Transverse colon (tissue), 4 donors: ENCODE measurements around the gene GNG5. TPM values are rescaled to one million over a fixed set of nuclear protein-coding genes. Genes with fewer than 3 reads are reported as not detected.

Source experiments
- DNase-seq: peaks from one replicate; pipeline ENCODE4 v3.0.0-alpha.2; 2019
- H3K27ac ChIP-seq, 4 donors: fragments of 200-600 bp; sonication (generic); 2 replicates each; pipeline ENCODE4 v1.5.1; 2016 to 2018; ENCODE audit warnings: inconsistent platforms in 4 of 4
- H3K27me3 ChIP-seq: fragments of 200-600 bp; sonication (generic); 2 replicates; pipeline ENCODE4 v1.5.1; 2017; ENCODE audit warnings: inconsistent platforms
- H3K36me3 ChIP-seq, 4 donors: fragments of 200-600 bp; sonication (generic); 2 replicates each; pipeline ENCODE4 v1.5.1; 2017 to 2019; ENCODE audit warnings: inconsistent platforms in 4 of 4
- H3K4me1 ChIP-seq, 4 donors: fragments of 200-600 bp; sonication (generic); 2 replicates each; pipeline ENCODE4 v1.5.1; 2017 to 2020; ENCODE audit warnings: inconsistent platforms in 4 of 4
- H3K4me3 ChIP-seq, 4 donors: fragments of 200-600 bp; sonication (generic); 1 replicate in 1 of 4; 2 replicates in 3 of 4; pipeline versions ENCODE4 v1.5.1 to v1.6.1; 2017 to 2019; ENCODE audit warnings: inconsistent platforms in 4 of 4
- H3K9me3 ChIP-seq, 2 donors: fragments of 200-600 bp; sonication (generic); 2 replicates each; pipeline ENCODE4 v1.5.1; 2017 to 2019; ENCODE audit warnings: inconsistent platforms in 2 of 2
- CTCF ChIP-seq, 5 experiments: fragments of 200-600 bp in 3 of 5; fragments of 450-650 bp in 2 of 5; sonication (generic) in 3 of 5; IDR thresholded peaks; 1 replicate in 2 of 5; 2 replicates in 3 of 5; pipeline ENCODE4 v1.5.1; 2016 to 2017; ENCODE audit warnings: antibody characterized with exemption in 5 of 5, inconsistent platforms in 3 of 5, mild to moderate bottlenecking in 2 of 5, moderate library complexity in 1 of 5
- EP300 ChIP-seq: sonication (generic); formaldehyde crosslinking; IDR thresholded peaks from one replicate; pipeline ENCODE4 v1.6.1; 2017; ENCODE audit warnings: antibody characterized with exemption, low read depth
- POLR2A ChIP-seq: fragments of 450-650 bp; IDR thresholded peaks from one replicate; pipeline ENCODE4 v1.6.1; 2016; ENCODE audit warnings: antibody characterized with exemption, mild to moderate bottlenecking, moderate library complexity
- POLR2AphosphoS5 ChIP-seq, 3 donors: sonication (generic); formaldehyde crosslinking; IDR thresholded peaks; one replicate each; pipeline ENCODE4 v1.6.1; 2016; ENCODE audit warnings: antibody characterized with exemption in 3 of 3
- WGBS, 2 donors: methylation state at CpG; one replicate each; pipeline ENCODE4 v1.1.5; 2018; ENCODE audit warnings: low coverage in 1 of 2; 5-methylcytosine and 5-hydroxymethylcytosine counted together
- in situ Hi-C, 4 donors: fragments of 200-750 bp; cut with MboI; loops; one replicate each; pipeline versions ENCODE4 v1.15.0 to v1.15.1; 2017; ENCODE audit warnings: low sequenced_read_pairs in 3 of 4, low pct_ligation_motif_present in 1 of 4, low pct_unique_long_range_greater_than_20kb in 1 of 4
- intact Hi-C: fragments of 100-400 bp; cut with DNase I; formaldehyde crosslinking; loops from one replicate; pipeline ENCODE4 v1.15.1; 2023; ENCODE audit warnings: low total_unique reads
- total RNA-seq, 4 donors: library from RNA; depleted of rRNA; stranded (reverse); fragments of >200 nt; gene quantifications; one replicate each; pipeline ENCODE4 v1.1.0, GENCODE V29; 2016

GNG5 gene
- total RNA-seq, 4 donors from 2014 or later, result 19.1 to 172 (median 127) TPM

GRCh38 chr1:84506729-84507453 lies 510 bp upstream of the GNG5 start:
- WGBS, 2 donors, result 10 to 29% methylated on average over 11 to 26 of the region's 26 CpGs
- Histone ChIP-seq H3K4me1 (peaks cover 15 to 38% (median 27%) of the 10 kb centered on the region in 4 donors), H3K27me3 (no peaks in the 10 kb centered on the region), H3K4me3 (peak overlapping the region; percentile 63 to 93 (median 74)), H3K27ac (peak overlapping the region; percentile 96 to 99 (median 97)), H3K9me3 (no peaks in the 10 kb centered on the region), H3K36me3 (no peaks in the 10 kb centered on the region)
- TF ChIP-seq EP300 (no peak), POLR2A (no peak), POLR2AphosphoS5 (IDR thresholded peaks at IDR 0.05) (peak in 1 of 3 donors; percentile 13), CTCF (IDR thresholded peaks at IDR 0.05) (no peak)
- no peak for DNase-seq
- in situ Hi-C loops (no loop called here), intact Hi-C loops (loop anchor here (10.0 kb wide), 2 partner anchors 68 to 98 kb away; partner anchors contain the start of gene CTBS)

GRCh38 chr1:84505493-84506001 lies 834 bp downstream of the GNG5 start:
- Histone ChIP-seq H3K4me1 (peaks cover 19 to 51% (median 37%) of the 10 kb centered on the region in 4 donors), H3K9me3 (no peaks in the 10 kb centered on the region), H3K27ac (peak overlapping the region; percentile 96 to 99 (median 97)), H3K36me3 (peaks cover 0 to 6% (median 0%) of the 10 kb centered on the region in 4 donors), H3K27me3 (no peaks in the 10 kb centered on the region), H3K4me3 (peak overlapping the region; percentile 63 to 93 (median 74))
- in situ Hi-C loops, result no loop called here
- intact Hi-C loops, result loop anchor here (10.0 kb wide), 2 partner anchors 69 to 99 kb away; partner anchors contain the start of gene CTBS
- no peak for TF ChIP-seq POLR2A
- TF ChIP-seq CTCF (IDR thresholded peaks at IDR 0.05), result no peak
- no peak for DNase-seq
- 1% methylated on average over 11 to 45 of the region's 47 CpGs for WGBS, 2 donors

- Histone ChIP-seq H3K36me3 (peaks cover 0 to 7% (median 0%) of the 10 kb centered on the region in 4 donors), H3K27me3 (no peaks in the 10 kb centered on the region), H3K4me1 (peaks cover 22 to 58% (median 38%) of the 10 kb centered on the region in 4 donors), H3K9me3 (no peaks in the 10 kb centered on the region), H3K27ac (peak overlapping the region; percentile 96 to 99 (median 97)), H3K4me3 (peak overlapping the region; percentile 63 to 93 (median 74))
- DNase-seq, result peak; percentile 13
- intact Hi-C loops (loop anchor here (10.0 kb wide), 2 partner anchors 70 to 100 kb away; partner anchors contain the start of gene CTBS), in situ Hi-C loops (no loop called here)
- WGBS, 2 donors, result 4 to 8% methylated on average over 6 to 17 of the region's 17 CpGs
- TF ChIP-seq EP300, result no peak
- TF ChIP-seq POLR2AphosphoS5 (IDR thresholded peaks at IDR 0.05), result no peak
- TF ChIP-seq CTCF (IDR thresholded peaks at IDR 0.05), result no peak
- no peak for TF ChIP-seq POLR2A
Measured at GRCh38 chr1:84504580-84505492, 1.5 kb downstream of the GNG5 start.

GRCh38 chr1:84502927-84503326 lies 3.5 kb downstream of the GNG5 start:
- Histone ChIP-seq H3K36me3 (peaks cover 0 to 13% (median 3%) of the 10 kb centered on the region in 4 donors), H3K4me1 (peaks cover 22 to 67% (median 38%) of the 10 kb centered on the region in 4 donors), H3K27ac (no peak overlapping the region), H3K4me3 (no peak overlapping the region), H3K27me3 (no peaks in the 10 kb centered on the region), H3K9me3 (no peaks in the 10 kb centered on the region)
- DNase-seq, result no peak
- TF ChIP-seq POLR2A (no peak), CTCF (IDR thresholded peaks at IDR 0.05) (no peak), EP300 (no peak), POLR2AphosphoS5 (IDR thresholded peaks at IDR 0.05) (no peak)
- intact Hi-C loops (loop anchor here (10.0 kb wide), 2 partner anchors 72 to 102 kb away; partner anchors contain the start of gene CTBS), in situ Hi-C loops (no loop called here)
- 51 to 67% methylated on average over 5 of the region's 5 CpGs for WGBS, 2 donors
